GM12872 (cell line): Measurements from ENCODE around the gene NEDD4.

ENCODE experiments used
- TF ChIP-seq, protein P1 (sequence below): IDR thresholded peaks from 3 replicates; pipeline ENCODE4 v1.5.1; 2011; ENCODE audit warnings: low read depth, mild to moderate bottlenecking, low read length, moderate library complexity; ENCODE audit not compliant: insufficient read depth

Gene NEDD4

DNA sequence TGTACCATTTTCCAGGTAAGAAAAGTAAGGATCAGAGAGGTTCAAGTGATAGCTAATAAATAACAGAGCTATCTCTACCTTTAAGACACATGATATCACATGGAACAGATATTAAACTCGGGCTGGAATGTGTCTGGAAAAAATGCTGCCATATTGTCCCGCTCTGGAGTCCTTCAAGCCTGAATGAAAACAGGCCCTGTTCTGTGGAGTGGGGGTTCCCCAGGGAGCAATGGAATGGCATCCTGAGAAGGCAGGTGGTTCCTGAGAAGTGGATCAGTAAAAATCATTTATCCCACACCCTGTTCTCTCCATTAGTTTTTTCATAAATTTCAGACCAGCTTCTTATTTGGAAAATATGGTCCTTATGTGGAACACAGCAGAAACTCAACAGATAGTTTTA, 193.2 kb downstream of the NEDD4 start:
- TF ChIP-seq, protein P1, sequence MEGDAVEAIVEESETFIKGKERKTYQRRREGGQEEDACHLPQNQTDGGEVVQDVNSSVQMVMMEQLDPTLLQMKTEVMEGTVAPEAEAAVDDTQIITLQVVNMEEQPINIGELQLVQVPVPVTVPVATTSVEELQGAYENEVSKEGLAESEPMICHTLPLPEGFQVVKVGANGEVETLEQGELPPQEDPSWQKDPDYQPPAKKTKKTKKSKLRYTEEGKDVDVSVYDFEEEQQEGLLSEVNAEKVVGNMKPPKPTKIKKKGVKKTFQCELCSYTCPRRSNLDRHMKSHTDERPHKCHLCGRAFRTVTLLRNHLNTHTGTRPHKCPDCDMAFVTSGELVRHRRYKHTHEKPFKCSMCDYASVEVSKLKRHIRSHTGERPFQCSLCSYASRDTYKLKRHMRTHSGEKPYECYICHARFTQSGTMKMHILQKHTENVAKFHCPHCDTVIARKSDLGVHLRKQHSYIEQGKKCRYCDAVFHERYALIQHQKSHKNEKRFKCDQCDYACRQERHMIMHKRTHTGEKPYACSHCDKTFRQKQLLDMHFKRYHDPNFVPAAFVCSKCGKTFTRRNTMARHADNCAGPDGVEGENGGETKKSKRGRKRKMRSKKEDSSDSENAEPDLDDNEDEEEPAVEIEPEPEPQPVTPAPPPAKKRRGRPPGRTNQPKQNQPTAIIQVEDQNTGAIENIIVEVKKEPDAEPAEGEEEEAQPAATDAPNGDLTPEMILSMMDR, result no peak

GRCh38 chr15:55799291-55800212, 193.9 kb downstream of the NEDD4 start:
- TF ChIP-seq, protein P1, result peak; percentile 61

DNA sequence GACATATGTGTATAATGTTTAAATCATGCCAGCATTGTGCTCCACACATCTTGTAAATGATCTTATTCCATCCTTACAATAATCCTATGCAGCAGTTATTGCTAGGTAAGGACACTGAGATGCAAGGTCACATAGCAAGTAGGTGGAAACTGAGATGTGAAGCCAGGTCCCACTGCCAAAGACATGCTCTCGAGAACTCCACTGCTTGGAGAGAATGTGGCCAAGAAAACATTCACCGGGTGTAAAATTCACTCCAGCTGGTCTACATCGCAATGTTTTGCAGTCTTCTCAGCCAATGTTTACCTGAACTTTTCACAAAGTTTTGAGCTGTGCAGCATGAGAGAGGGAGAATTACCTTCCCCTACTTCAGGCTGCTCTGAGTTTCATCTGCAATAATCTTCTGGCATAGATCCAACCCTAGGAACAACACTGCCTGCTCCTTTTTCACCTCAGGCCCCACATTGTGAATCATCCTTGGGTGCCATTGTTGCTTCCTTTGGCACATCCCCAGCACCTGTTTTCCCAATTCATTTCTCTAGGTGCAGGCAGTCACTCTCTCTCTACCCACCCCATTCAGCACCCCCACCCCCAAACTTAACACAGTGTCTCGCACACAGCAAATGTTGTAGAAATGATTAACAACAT, 197.0 kb downstream of the NEDD4 start:
- TF ChIP-seq, protein P1, result no peak

DNA sequence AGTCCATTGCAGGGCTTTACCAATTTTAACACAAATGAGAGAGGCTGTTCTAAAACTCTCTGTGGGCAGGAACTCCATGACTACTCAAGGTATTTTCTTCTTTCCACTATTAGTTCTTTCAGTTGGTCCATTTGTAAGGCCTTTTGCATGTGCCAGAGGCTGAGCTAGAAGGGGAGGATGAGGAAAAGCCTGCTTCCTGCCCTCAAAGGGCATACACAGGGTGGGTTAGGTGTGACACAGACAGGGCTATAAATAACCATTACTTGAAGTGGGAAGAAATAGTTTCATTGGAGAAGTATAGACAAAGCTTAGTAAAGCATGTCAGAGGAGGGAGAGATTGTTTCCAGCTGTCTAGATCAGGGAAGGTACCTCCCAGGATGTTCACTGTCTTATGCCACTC, 198.4 kb downstream of the NEDD4 start:
- TF ChIP-seq, protein P1, result no peak

DNA sequence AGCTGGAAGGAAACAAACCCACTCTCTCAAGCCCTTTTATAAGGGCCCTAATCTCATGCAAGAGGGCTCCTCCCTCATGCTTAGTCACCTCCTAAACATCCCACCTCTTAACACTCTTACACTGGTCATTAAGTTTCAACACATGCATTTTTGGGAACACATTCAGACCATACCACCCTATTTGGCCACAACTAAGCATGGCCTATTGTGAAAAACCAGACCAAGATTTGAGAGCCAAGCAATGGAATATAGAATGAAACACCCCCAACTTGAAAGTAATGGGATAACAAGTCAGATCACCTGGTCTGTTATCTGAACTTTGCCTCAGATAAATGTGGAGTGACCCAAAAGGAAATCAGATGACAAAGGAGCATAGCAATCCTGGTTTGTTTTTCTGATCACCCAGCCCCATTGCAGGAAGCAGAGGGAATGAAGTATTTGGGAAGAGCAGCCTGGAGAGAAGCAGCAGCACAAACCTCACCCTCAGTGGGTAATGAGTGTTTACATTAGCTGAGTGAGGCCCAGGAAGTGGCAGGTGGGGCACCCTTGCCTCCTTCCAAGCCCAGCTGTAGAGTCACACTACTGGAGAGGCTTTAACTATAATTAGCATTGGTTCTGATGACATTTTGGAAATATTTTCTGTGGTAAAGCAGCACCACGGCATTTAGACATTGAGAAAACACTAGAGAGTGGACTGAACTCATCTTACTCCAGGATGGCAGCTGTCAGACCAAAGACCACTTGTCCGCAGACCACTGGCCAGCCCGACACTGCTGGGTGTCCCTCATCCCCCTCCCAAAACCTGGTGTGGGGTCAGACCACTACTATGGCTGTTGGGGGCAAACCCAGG, 201.6 kb downstream of the NEDD4 start:
- TF ChIP-seq, protein P1, result no peak

- TF ChIP-seq, protein P1, result peak; percentile 84
Measured at GRCh38 chr15:55789066-55789660, 204.2 kb downstream of the NEDD4 start.

- TF ChIP-seq, protein P1, result no peak
Measured at GRCh38 chr15:55786341-55786740, 207.1 kb downstream of the NEDD4 start.
